Measurements from ENCODE around the gene DPH1. TPM values are rescaled to one million over a fixed set of nuclear protein-coding genes. Genes with fewer than 3 reads are reported as not detected.

The DPH1 gene
- polyA plus RNA-seq, 1 of the 3 experiments (the other 2 are of a cell fraction) = 36.2 TPM

DNA sequence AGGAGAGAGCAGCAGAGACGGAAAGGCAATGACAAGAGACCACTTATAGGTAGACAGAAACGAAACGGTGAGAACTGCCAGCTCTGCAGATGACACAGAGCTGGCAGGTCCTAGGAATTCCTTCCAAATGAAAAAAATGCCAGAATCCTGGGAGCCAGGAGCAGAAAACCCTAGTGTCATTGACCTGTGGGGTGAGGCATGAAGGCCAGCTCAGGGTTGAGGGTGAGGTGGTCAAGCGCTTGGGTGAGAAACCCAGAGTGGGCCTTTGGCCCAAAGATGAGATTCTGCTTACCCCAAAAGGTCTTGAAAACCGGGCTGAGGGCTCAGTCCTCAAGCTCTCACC is 34.2 kb downstream of the DPH1 start:
- Histone ChIP-seq H3K4me1 (ENCODE audit: control insufficient read depth in 1 of 2, insufficient read depth in 2 of 2, low read depth in 1 of 2, low read length in 1 of 2) (peaks cover 38 to 39% of the 10 kb centered on the region in 2 experiments; a peak in 3 of 4 replicates), H3F3A (replicated peaks; ENCODE audit: insufficient read depth) (peaks cover 15% of the 10 kb centered on the region), H3K9me2 (no peaks in the 10 kb centered on the region)

DNA sequence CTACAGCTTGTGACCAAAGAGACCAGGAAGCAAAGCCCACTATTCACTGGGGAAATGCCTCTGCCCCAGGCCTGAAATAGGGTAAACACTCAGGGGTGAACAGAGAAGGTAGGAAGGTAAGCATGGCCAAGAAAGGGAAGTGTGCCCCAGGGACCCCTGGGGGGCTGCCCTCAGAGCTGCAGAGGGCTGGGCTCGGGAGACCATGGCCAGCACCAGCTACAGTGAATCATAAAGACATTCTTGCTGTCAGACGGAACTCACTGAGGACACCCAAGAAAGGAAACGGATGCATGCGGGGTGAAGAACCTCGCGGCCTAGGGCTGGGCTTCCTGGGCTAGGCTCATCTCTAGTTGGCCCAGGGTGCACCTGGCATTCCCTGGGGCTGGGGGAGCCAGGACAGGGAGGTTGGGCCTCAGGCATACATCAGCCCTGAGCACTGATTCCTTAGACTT is 34.6 kb downstream of the DPH1 start:
- no peaks in the 10 kb centered on the region for H3K79me2 ChIP-seq (ENCODE audit: insufficient read depth)
- H3K4me1 ChIP-seq (ENCODE audit: control insufficient read depth in 1 of 2, insufficient read depth in 2 of 2, low read depth in 1 of 2, low read length in 1 of 2) = peaks cover 39 to 40% of the 10 kb centered on the region in 2 experiments; a peak in 3 of 4 replicates
- H3K9me2 ChIP-seq = no peaks in the 10 kb centered on the region
- 88% methylated on average over 6 of the region's 6 CpGs for WGBS (ENCODE audit: low lambda C conversion rate)
- no peak for DNase-seq
- H3K9ac ChIP-seq = no peak overlapping the region
- POLR2A ChIA-PET = no interaction called here
- H3K36me3 ChIP-seq (replicated peaks in 1 of 2; ENCODE audit: control insufficient read depth in 1 of 2, insufficient read depth in 2 of 2, low read length in 1 of 2) = peaks cover 17 to 37% of the 10 kb centered on the region in 2 experiments
- H3K27ac ChIP-seq (ENCODE audit: low read depth in 2 of 2, low read length in 1 of 2) = no peak overlapping the region
- H3K9me3 ChIP-seq = no peaks in the 10 kb centered on the region
- no peak overlapping the region for H2AFZ ChIP-seq (ENCODE audit: low read depth)
- CTCF ChIA-PET = interaction anchor here (0.7 to 7.4 kb wide), 6 partner anchors 10 to 216 kb away, joined by 3 to 81 read pairs (median 6); partner anchors contain the start of gene HIC1
- no peaks in the 10 kb centered on the region for H4K20me1 ChIP-seq (ENCODE audit: insufficient read depth)
- no peaks in the 10 kb centered on the region for H3K27me3 ChIP-seq (ENCODE audit: insufficient read depth)
- no peak overlapping the region for H3K4me2 ChIP-seq
- H3F3A ChIP-seq (replicated peaks; ENCODE audit: insufficient read depth) = peaks cover 18% of the 10 kb centered on the region
- no peak overlapping the region for H3K4me3 ChIP-seq (ENCODE audit: low read depth in 2 of 2, low read length in 1 of 2)
- TF ChIP-seq, protein P1, sequence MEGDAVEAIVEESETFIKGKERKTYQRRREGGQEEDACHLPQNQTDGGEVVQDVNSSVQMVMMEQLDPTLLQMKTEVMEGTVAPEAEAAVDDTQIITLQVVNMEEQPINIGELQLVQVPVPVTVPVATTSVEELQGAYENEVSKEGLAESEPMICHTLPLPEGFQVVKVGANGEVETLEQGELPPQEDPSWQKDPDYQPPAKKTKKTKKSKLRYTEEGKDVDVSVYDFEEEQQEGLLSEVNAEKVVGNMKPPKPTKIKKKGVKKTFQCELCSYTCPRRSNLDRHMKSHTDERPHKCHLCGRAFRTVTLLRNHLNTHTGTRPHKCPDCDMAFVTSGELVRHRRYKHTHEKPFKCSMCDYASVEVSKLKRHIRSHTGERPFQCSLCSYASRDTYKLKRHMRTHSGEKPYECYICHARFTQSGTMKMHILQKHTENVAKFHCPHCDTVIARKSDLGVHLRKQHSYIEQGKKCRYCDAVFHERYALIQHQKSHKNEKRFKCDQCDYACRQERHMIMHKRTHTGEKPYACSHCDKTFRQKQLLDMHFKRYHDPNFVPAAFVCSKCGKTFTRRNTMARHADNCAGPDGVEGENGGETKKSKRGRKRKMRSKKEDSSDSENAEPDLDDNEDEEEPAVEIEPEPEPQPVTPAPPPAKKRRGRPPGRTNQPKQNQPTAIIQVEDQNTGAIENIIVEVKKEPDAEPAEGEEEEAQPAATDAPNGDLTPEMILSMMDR (IDR thresholded peaks at IDR 0.05) = no peak
- TF ChIP-seq NFIC (IDR thresholded peaks at IDR 0.05; ENCODE audit: borderline replicate concordance) (no peak), RFX5 (IDR thresholded peaks at IDR 0.05; ENCODE audit: low read length) (no peak), RXRA (IDR thresholded peaks at IDR 0.05; ENCODE audit: borderline replicate concordance, low read depth) (no peak), SMC3 (IDR thresholded peaks at IDR 0.05; ENCODE audit: low read depth, low read length) (no peak), RCOR1 (IDR thresholded peaks at IDR 0.05; ENCODE audit: low read length) (no peak), FOSL2 (IDR thresholded peaks at IDR 0.05; ENCODE audit: borderline replicate concordance, low read depth) (no peak)
- TF ChIP-seq, protein P2, sequence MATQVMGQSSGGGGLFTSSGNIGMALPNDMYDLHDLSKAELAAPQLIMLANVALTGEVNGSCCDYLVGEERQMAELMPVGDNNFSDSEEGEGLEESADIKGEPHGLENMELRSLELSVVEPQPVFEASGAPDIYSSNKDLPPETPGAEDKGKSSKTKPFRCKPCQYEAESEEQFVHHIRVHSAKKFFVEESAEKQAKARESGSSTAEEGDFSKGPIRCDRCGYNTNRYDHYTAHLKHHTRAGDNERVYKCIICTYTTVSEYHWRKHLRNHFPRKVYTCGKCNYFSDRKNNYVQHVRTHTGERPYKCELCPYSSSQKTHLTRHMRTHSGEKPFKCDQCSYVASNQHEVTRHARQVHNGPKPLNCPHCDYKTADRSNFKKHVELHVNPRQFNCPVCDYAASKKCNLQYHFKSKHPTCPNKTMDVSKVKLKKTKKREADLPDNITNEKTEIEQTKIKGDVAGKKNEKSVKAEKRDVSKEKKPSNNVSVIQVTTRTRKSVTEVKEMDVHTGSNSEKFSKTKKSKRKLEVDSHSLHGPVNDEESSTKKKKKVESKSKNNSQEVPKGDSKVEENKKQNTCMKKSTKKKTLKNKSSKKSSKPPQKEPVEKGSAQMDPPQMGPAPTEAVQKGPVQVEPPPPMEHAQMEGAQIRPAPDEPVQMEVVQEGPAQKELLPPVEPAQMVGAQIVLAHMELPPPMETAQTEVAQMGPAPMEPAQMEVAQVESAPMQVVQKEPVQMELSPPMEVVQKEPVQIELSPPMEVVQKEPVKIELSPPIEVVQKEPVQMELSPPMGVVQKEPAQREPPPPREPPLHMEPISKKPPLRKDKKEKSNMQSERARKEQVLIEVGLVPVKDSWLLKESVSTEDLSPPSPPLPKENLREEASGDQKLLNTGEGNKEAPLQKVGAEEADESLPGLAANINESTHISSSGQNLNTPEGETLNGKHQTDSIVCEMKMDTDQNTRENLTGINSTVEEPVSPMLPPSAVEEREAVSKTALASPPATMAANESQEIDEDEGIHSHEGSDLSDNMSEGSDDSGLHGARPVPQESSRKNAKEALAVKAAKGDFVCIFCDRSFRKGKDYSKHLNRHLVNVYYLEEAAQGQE (IDR thresholded peaks at IDR 0.05; ENCODE audit: low read depth, low read length) = no peak
- TF ChIP-seq, protein P3, sequence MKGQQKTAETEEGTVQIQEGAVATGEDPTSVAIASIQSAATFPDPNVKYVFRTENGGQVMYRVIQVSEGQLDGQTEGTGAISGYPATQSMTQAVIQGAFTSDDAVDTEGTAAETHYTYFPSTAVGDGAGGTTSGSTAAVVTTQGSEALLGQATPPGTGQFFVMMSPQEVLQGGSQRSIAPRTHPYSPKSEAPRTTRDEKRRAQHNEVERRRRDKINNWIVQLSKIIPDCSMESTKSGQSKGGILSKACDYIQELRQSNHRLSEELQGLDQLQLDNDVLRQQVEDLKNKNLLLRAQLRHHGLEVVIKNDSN (IDR thresholded peaks at IDR 0.05; ENCODE audit: borderline replicate concordance, low read depth) = no peak

More for the DNA sequence above, 34.2 kb downstream of the DPH1 start:
- ChIA-PET CTCF (interaction anchor here (0.7 to 7.4 kb wide), 6 partner anchors 9 to 217 kb away, joined by 3 to 81 read pairs (median 6); partner anchors contain the start of gene HIC1), POLR2A (no interaction called here)
- Histone ChIP-seq H3K27ac (ENCODE audit: low read depth in 2 of 2, low read length in 1 of 2) (no peak overlapping the region), H3K4me2 (no peak overlapping the region), H2AFZ (ENCODE audit: low read depth) (no peak overlapping the region), H3K9me3 (no peaks in the 10 kb centered on the region), H3K27me3 (ENCODE audit: insufficient read depth) (no peaks in the 10 kb centered on the region), H4K20me1 (ENCODE audit: insufficient read depth) (no peaks in the 10 kb centered on the region), H3K79me2 (ENCODE audit: insufficient read depth) (no peaks in the 10 kb centered on the region), H3K36me3 (replicated peaks in 1 of 2; ENCODE audit: control insufficient read depth in 1 of 2, insufficient read depth in 2 of 2, low read length in 1 of 2) (peaks cover 13 to 39% of the 10 kb centered on the region in 2 experiments), H3K9ac (no peak overlapping the region), H3K4me3 (ENCODE audit: low read depth in 2 of 2, low read length in 1 of 2) (no peak overlapping the region)
- TF ChIP-seq, protein P3 (IDR thresholded peaks at IDR 0.05; ENCODE audit: borderline replicate concordance, low read depth) = no peak
- no peak for TF ChIP-seq RXRA (IDR thresholded peaks at IDR 0.05; ENCODE audit: borderline replicate concordance, low read depth)
- no peak for TF ChIP-seq JUND (IDR thresholded peaks at IDR 0.05)
- TF ChIP-seq, protein P4, sequence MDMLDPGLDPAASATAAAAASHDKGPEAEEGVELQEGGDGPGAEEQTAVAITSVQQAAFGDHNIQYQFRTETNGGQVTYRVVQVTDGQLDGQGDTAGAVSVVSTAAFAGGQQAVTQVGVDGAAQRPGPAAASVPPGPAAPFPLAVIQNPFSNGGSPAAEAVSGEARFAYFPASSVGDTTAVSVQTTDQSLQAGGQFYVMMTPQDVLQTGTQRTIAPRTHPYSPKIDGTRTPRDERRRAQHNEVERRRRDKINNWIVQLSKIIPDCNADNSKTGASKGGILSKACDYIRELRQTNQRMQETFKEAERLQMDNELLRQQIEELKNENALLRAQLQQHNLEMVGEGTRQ (IDR thresholded peaks at IDR 0.05; ENCODE audit: borderline replicate concordance, low read depth, low read length) = no peak
- TF ChIP-seq FOXM1 (IDR thresholded peaks at IDR 0.05; ENCODE audit: low read depth) = no peak
- no peak for TF ChIP-seq GABPA (IDR thresholded peaks at IDR 0.05; ENCODE audit: low read depth)
- no peak for TF ChIP-seq POLR2AphosphoS5 (IDR thresholded peaks at IDR 0.05; ENCODE audit: low read depth, low read length)
- TF ChIP-seq MEF2A (IDR thresholded peaks at IDR 0.05; ENCODE audit: borderline replicate concordance, low read depth) = no peak
- TF ChIP-seq FOSL2 (IDR thresholded peaks at IDR 0.05; ENCODE audit: borderline replicate concordance, low read depth) = no peak
- TF ChIP-seq YY1 (IDR thresholded peaks at IDR 0.05; ENCODE audit: low read depth) = no peak
- no peak for TF ChIP-seq RFX5 (IDR thresholded peaks at IDR 0.05; ENCODE audit: low read length)
- no peak for TF ChIP-seq CHD2 (IDR thresholded peaks at IDR 0.05; ENCODE audit: low read length, partially characterized antibody)
- no peak for TF ChIP-seq TAF1 (IDR thresholded peaks at IDR 0.05; ENCODE audit: borderline replicate concordance, low read depth, low read length)
- TF ChIP-seq SMC3 (IDR thresholded peaks at IDR 0.05; ENCODE audit: low read depth, low read length) = no peak
- no peak for TF ChIP-seq FOXJ3 (CRISPR knock-in tag; IDR thresholded peaks at IDR 0.05)
- TF ChIP-seq, protein P5, sequence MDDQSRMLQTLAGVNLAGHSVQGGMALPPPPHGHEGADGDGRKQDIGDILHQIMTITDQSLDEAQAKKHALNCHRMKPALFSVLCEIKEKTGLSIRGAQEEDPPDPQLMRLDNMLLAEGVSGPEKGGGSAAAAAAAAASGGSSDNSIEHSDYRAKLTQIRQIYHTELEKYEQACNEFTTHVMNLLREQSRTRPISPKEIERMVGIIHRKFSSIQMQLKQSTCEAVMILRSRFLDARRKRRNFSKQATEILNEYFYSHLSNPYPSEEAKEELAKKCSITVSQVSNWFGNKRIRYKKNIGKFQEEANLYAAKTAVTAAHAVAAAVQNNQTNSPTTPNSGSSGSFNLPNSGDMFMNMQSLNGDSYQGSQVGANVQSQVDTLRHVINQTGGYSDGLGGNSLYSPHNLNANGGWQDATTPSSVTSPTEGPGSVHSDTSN (IDR thresholded peaks at IDR 0.05) = no peak
- TF ChIP-seq EZH2phosphoT487 (IDR thresholded peaks at IDR 0.05; ENCODE audit: borderline replicate concordance, low read depth) = no peak
- DNase-seq = no peak
- 84% methylated on average over 5 of the region's 5 CpGs for WGBS (ENCODE audit: low lambda C conversion rate)

Measured in SK-N-SH (cell line).